Neural cell (in vitro differentiated cells): ENCODE data around the gene FANCL. TPM values are rescaled to one million over a fixed set of nuclear protein-coding genes. Genes with fewer than 3 reads are reported as not detected.

Experiments used
- H2AFZ ChIP-seq: fragments of 200-600, 300-800 bp; sonication (generic), shearing (Covaris generic); 2 replicates; pipeline ENCODE4 v1.6.0; 2014; ENCODE audit warnings: low read depth, mild to moderate bottlenecking, antibody characterized with exemption, low read length, moderate library complexity
- H3F3A ChIP-seq: fragments of 200-600 bp; shearing (Covaris generic); 2 replicates; pipeline ENCODE4 v1.6.1; 2016; ENCODE audit warnings: mild to moderate bottlenecking, moderate library complexity, mixed read lengths, antibody characterized with exemption, low read length; ENCODE audit not compliant: insufficient read depth, poor library complexity, severe bottlenecking
- H3K27ac ChIP-seq: fragments of 200-600, 300-800 bp; sonication (generic), shearing (Covaris generic); 2 replicates; pipeline ENCODE4 v1.5.1; 2014; ENCODE audit warnings: mild to moderate bottlenecking, low read length, moderate library complexity
- H3K27me3 ChIP-seq: fragments of 300-800, 200-600 bp; sonication (generic), shearing (Covaris generic); 2 replicates; pipeline ENCODE4 v1.6.0; 2014; ENCODE audit warnings: mild to moderate bottlenecking, low read depth, low read length, moderate library complexity; ENCODE audit not compliant: insufficient read depth
- H3K36me3 ChIP-seq: fragments of 300-800, 200-600 bp; sonication (generic), shearing (Covaris generic); 2 replicates; pipeline ENCODE4 v1.5.1; 2014; ENCODE audit warnings: mild to moderate bottlenecking, antibody characterized with exemption, low read length, moderate library complexity; ENCODE audit not compliant: insufficient read depth
- H3K4me2 ChIP-seq: fragments of 300-800, 200-600 bp; sonication (generic), shearing (Covaris generic); 2 replicates; pipeline ENCODE4 v1.6.0; 2014; ENCODE audit warnings: mild to moderate bottlenecking, low read length
- H3K4me3 ChIP-seq: fragments of 300-800, 200-600 bp; sonication (generic), shearing (Covaris generic); 2 replicates; pipeline ENCODE4 v1.5.1; 2014; ENCODE audit warnings: mild to moderate bottlenecking, low read length, moderate library complexity
- H3K79me2 ChIP-seq: fragments of 200-600 bp; shearing (Covaris generic); replicated peaks from 2 replicates; pipeline ENCODE4 v1.6.0; 2014; ENCODE audit warnings: mild to moderate bottlenecking, low read length, moderate library complexity; ENCODE audit not compliant: insufficient read depth
- H3K9ac ChIP-seq: fragments of 300-800, 200-600 bp; sonication (generic), shearing (Covaris generic); 2 replicates; pipeline ENCODE4 v1.6.1; 2016; ENCODE audit warnings: mild to moderate bottlenecking, low read length, mixed read lengths
- H3K9me2 ChIP-seq: fragments of 200-600 bp; shearing (Covaris generic); 2 replicates; pipeline ENCODE4 v1.6.1; 2016; ENCODE audit warnings: mild to moderate bottlenecking, low read length, mixed read lengths; ENCODE audit not compliant: insufficient read depth
- H3K9me3 ChIP-seq: fragments of 200-600, 300-800 bp; sonication (generic), shearing (Covaris generic); 2 replicates; pipeline ENCODE4 v1.6.1; 2016; ENCODE audit warnings: mild to moderate bottlenecking, mixed run types, low read length, moderate library complexity, mixed read lengths
- H4K20me1 ChIP-seq: fragments of 200-600 bp; shearing (Covaris generic); 2 replicates; pipeline ENCODE4 v1.6.1; 2016; ENCODE audit warnings: mild to moderate bottlenecking, mixed run types; ENCODE audit not compliant: insufficient read depth
- EP300 ChIP-seq: fragments of 450-650 bp; conservative IDR thresholded peaks from 2 replicates; pipeline ENCODE4 v1.6.1; 2014; ENCODE audit warnings: antibody characterized with exemption, mild to moderate bottlenecking, moderate library complexity; ENCODE audit not compliant: poor library complexity, severe bottlenecking
- EZH2 ChIP-seq: fragments of 200-600, 300-800 bp; shearing (Covaris generic), sonication (generic); IDR thresholded peaks from 2 replicates; pipeline ENCODE4 v1.6.1; 2014; ENCODE audit warnings: antibody characterized with exemption, low read length, borderline replicate concordance, mild to moderate bottlenecking; ENCODE audit not compliant: insufficient read depth, poor library complexity, severe bottlenecking
- MXI1 ChIP-seq: fragments of 450-650 bp; conservative IDR thresholded peaks from 2 replicates; pipeline ENCODE4 v1.6.1; 2014; ENCODE audit warnings: antibody characterized with exemption, mild to moderate bottlenecking; ENCODE audit not compliant: poor library complexity, severe bottlenecking
- POLR2AphosphoS5 ChIP-seq: IDR thresholded peaks from 2 replicates; pipeline ENCODE4 v1.6.1; 2012
- RAD21 ChIP-seq: fragments of 450-650 bp; conservative IDR thresholded peaks from 2 replicates; pipeline ENCODE4 v1.6.1; 2014; ENCODE audit warnings: antibody characterized with exemption, mild to moderate bottlenecking, moderate library complexity
- SMC3 ChIP-seq: fragments of 450-650 bp; conservative IDR thresholded peaks from 2 replicates; pipeline ENCODE4 v1.6.1; 2014; ENCODE audit warnings: antibody characterized with exemption, mild to moderate bottlenecking, moderate library complexity; ENCODE audit not compliant: poor library complexity
- TAF1 ChIP-seq: IDR thresholded peaks from 2 replicates; pipeline ENCODE4 v1.6.1; 2012; ENCODE audit warnings: low read depth
- polyA plus RNA-seq: library from polyadenylated mRNA; depleted of rRNA; stranded (reverse); fragments of >200 nt; gene quantifications from 2 replicates; pipeline ENCODE4 v1.2.3, GENCODE V29; 2014
- TF ChIP-seq, protein P1 (sequence below): fragments of 450-650 bp; IDR thresholded peaks from 2 replicates; pipeline ENCODE4 v1.5.1; 2014; ENCODE audit warnings: antibody characterized with exemption, mild to moderate bottlenecking, moderate library complexity; ENCODE audit not compliant: poor library complexity, severe bottlenecking
- TF ChIP-seq, protein P2 (sequence below): IDR thresholded peaks from 2 replicates; pipeline ENCODE4 v1.6.1; 2012; ENCODE audit warnings: borderline replicate concordance

The FANCL gene
- polyA plus RNA-seq, 1 donor from 2014 or later: 72.8 TPM

DNA sequence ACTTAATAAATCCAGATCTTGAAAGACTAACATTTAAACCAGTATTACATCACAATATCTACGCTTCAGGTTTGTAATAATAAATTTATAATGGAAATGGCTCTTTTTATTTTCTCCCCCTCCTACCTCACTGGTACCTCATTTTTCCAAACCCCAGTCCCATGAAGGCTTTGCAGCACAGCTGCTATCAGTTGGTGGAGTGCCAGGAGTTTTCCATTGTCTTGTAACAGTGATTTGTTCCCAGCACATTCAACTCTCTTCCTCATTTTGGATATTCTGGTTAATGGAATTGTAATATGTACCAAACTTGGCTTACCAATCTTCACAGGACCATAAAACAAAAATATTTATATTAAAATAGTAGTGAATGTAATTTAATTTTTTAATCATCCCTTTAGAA is 103.3 kb downstream of the FANCL start:
- H3K27me3 ChIP-seq: no peaks in the 10 kb centered on the region
- no peak for TF ChIP-seq TAF1
- no peak for TF ChIP-seq EZH2
- TF ChIP-seq, protein P1, sequence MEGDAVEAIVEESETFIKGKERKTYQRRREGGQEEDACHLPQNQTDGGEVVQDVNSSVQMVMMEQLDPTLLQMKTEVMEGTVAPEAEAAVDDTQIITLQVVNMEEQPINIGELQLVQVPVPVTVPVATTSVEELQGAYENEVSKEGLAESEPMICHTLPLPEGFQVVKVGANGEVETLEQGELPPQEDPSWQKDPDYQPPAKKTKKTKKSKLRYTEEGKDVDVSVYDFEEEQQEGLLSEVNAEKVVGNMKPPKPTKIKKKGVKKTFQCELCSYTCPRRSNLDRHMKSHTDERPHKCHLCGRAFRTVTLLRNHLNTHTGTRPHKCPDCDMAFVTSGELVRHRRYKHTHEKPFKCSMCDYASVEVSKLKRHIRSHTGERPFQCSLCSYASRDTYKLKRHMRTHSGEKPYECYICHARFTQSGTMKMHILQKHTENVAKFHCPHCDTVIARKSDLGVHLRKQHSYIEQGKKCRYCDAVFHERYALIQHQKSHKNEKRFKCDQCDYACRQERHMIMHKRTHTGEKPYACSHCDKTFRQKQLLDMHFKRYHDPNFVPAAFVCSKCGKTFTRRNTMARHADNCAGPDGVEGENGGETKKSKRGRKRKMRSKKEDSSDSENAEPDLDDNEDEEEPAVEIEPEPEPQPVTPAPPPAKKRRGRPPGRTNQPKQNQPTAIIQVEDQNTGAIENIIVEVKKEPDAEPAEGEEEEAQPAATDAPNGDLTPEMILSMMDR: no peak
- TF ChIP-seq SMC3: no peak
- no peak for TF ChIP-seq MXI1
- TF ChIP-seq EP300: no peak
- TF ChIP-seq RAD21: no peak
- TF ChIP-seq POLR2AphosphoS5: no peak
- TF ChIP-seq, protein P2, sequence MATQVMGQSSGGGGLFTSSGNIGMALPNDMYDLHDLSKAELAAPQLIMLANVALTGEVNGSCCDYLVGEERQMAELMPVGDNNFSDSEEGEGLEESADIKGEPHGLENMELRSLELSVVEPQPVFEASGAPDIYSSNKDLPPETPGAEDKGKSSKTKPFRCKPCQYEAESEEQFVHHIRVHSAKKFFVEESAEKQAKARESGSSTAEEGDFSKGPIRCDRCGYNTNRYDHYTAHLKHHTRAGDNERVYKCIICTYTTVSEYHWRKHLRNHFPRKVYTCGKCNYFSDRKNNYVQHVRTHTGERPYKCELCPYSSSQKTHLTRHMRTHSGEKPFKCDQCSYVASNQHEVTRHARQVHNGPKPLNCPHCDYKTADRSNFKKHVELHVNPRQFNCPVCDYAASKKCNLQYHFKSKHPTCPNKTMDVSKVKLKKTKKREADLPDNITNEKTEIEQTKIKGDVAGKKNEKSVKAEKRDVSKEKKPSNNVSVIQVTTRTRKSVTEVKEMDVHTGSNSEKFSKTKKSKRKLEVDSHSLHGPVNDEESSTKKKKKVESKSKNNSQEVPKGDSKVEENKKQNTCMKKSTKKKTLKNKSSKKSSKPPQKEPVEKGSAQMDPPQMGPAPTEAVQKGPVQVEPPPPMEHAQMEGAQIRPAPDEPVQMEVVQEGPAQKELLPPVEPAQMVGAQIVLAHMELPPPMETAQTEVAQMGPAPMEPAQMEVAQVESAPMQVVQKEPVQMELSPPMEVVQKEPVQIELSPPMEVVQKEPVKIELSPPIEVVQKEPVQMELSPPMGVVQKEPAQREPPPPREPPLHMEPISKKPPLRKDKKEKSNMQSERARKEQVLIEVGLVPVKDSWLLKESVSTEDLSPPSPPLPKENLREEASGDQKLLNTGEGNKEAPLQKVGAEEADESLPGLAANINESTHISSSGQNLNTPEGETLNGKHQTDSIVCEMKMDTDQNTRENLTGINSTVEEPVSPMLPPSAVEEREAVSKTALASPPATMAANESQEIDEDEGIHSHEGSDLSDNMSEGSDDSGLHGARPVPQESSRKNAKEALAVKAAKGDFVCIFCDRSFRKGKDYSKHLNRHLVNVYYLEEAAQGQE: no peak
- H3F3A ChIP-seq: no peaks in the 10 kb centered on the region
- H3K4me3 ChIP-seq: no peak overlapping the region
- H3K9me3 ChIP-seq: no peaks in the 10 kb centered on the region
- no peak overlapping the region for H3K27ac ChIP-seq
- H2AFZ ChIP-seq: no peak overlapping the region
- H4K20me1 ChIP-seq: no peaks in the 10 kb centered on the region
- no peak overlapping the region for H3K9ac ChIP-seq
- H3K79me2 ChIP-seq: no peaks in the 10 kb centered on the region
- H3K9me2 ChIP-seq: no peaks in the 10 kb centered on the region
- H3K4me2 ChIP-seq: no peak overlapping the region
- H3K36me3 ChIP-seq: no peaks in the 10 kb centered on the region

DNA sequence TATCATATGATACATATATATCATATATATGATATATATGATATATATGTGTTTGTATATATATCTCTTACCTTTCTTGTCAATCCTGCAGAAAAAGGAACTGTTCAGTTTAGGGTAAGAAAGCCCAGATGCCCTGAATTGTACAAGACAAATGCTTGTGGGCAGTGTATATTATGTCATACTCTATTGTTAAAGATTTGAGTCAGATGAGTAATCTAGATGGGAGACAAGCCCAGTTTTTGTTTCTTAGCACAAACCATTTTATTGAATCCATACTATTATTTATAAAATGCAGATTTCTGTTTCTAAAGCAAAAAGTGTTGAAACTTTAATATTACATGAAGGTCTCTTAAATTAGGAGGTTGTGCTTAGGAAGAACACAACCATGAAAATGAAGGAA is 103.9 kb downstream of the FANCL start:
- H3K9me3 ChIP-seq: no peaks in the 10 kb centered on the region
- no peaks in the 10 kb centered on the region for H4K20me1 ChIP-seq
- no peak overlapping the region for H3K4me2 ChIP-seq
- TF ChIP-seq MXI1 (no peak), SMC3 (no peak), EZH2 (no peak), RAD21 (no peak)
- TF ChIP-seq, protein P2: no peak
- no peak overlapping the region for H2AFZ ChIP-seq
- H3K9ac ChIP-seq: no peak overlapping the region
- H3K27ac ChIP-seq: no peak overlapping the region
- H3K4me3 ChIP-seq: no peak overlapping the region
- H3K36me3 ChIP-seq: no peaks in the 10 kb centered on the region
- no peaks in the 10 kb centered on the region for H3K79me2 ChIP-seq
- H3K27me3 ChIP-seq: no peaks in the 10 kb centered on the region
- no peaks in the 10 kb centered on the region for H3F3A ChIP-seq
- H3K9me2 ChIP-seq: no peaks in the 10 kb centered on the region
